Lower lobe of right lung (tissue), 2 donors: ENCODE data around the gene PRCP. TPM values are rescaled to one million over a fixed set of nuclear protein-coding genes. Genes with fewer than 3 reads are reported as not detected.

ENCODE experiments used
- ATAC-seq, 2 donors: fragments of 200-7000 bp; cut with Tn5 transposase; one replicate each; pipeline ENCODE4 v1.9.1; 2020 to 2022; ENCODE audit warnings: mild to moderate bottlenecking in 2 of 2, moderate library complexity in 2 of 2
- DNase-seq: peaks from one replicate; pipeline ENCODE4 v3.0.0-alpha.2; 2020
- H3K27ac ChIP-seq: fragments of 200-600 bp; one replicate; pipeline ENCODE4 v1.8.0; 2022
- H3K27me3 ChIP-seq: fragments of 200-600 bp; one replicate; pipeline ENCODE4 v1.8.0; 2022; ENCODE audit warnings: low read depth
- H3K36me3 ChIP-seq: fragments of 200-600 bp; one replicate; pipeline ENCODE4 v1.8.0; 2022; ENCODE audit warnings: mild to moderate bottlenecking
- H3K4me1 ChIP-seq: fragments of 200-600 bp; one replicate; pipeline ENCODE4 v1.8.0; 2022
- H3K4me3 ChIP-seq: fragments of 200-600 bp; one replicate; pipeline ENCODE4 v1.8.0; 2022; ENCODE audit warnings: mild to moderate bottlenecking
- H3K9me3 ChIP-seq: fragments of 200-600 bp; one replicate; pipeline ENCODE4 v1.8.0; 2022
- CTCF ChIP-seq: fragments of 200-600 bp; IDR thresholded peaks from one replicate; pipeline ENCODE4 v1.8.0; 2022; ENCODE audit warnings: antibody characterized with exemption, mild to moderate bottlenecking
- intact Hi-C: fragments of 100-400 bp; cut with DNase I; formaldehyde crosslinking; loops from one replicate; pipeline ENCODE4 v1.11.0; 2022
- total RNA-seq: library from RNA; stranded (reverse); fragmentation: NEBNext Ultra II Directional; extraction: Animal tissue kit (Norgen Biotek cat#: 25700); gene quantifications from one replicate; pipeline ENCODE4 v1.2.1, GENCODE V29; 2021
- donor health status: DM: no; HTN: yes; CAD: no; lungs with severe emphysema.

Gene PRCP
- total RNA-seq, 1 donor from 2014 or later = 67.9 TPM

GRCh38 chr11:82810738-82811137 lies 89.5 kb downstream of the PRCP start:
- DNase-seq = no peak
- H3K4me1 ChIP-seq = no peaks in the 10 kb centered on the region
- no peaks in the 10 kb centered on the region for H3K27me3 ChIP-seq
- no peak for TF ChIP-seq CTCF
- H3K36me3 ChIP-seq = no peaks in the 10 kb centered on the region
- no peak overlapping the region for H3K27ac ChIP-seq
- intact Hi-C loops = no loop called here
- no peak overlapping the region for H3K4me3 ChIP-seq
- no peaks in the 10 kb centered on the region for H3K9me3 ChIP-seq
- no peak for ATAC-seq

- intact Hi-C loops = no loop called here
- TF ChIP-seq CTCF = no peak
Observed at GRCh38 chr11:82810326-82810725, 89.9 kb downstream of the PRCP start.

GRCh38 chr11:82807646-82808045 lies 92.6 kb downstream of the PRCP start:
- ATAC-seq (no peak), DNase-seq (no peak)
- intact Hi-C loops = no loop called here
- Histone ChIP-seq H3K9me3 (no peaks in the 10 kb centered on the region), H3K27ac (no peak overlapping the region), H3K4me3 (no peak overlapping the region), H3K36me3 (no peaks in the 10 kb centered on the region), H3K4me1 (no peaks in the 10 kb centered on the region), H3K27me3 (no peaks in the 10 kb centered on the region)
- no peak for TF ChIP-seq CTCF

More at GRCh38 chr11:82810326-82810725, 89.9 kb downstream of the PRCP start:
- no peaks in the 10 kb centered on the region for H3K9me3 ChIP-seq
- no peaks in the 10 kb centered on the region for H3K36me3 ChIP-seq
- no peak overlapping the region for H3K4me3 ChIP-seq
- no peaks in the 10 kb centered on the region for H3K4me1 ChIP-seq
- no peaks in the 10 kb centered on the region for H3K27me3 ChIP-seq
- DNase-seq = no peak
- no peak for ATAC-seq
- H3K27ac ChIP-seq = no peak overlapping the region

- Histone ChIP-seq H3K4me3 (no peak overlapping the region), H3K36me3 (no peaks in the 10 kb centered on the region), H3K27ac (no peak overlapping the region), H3K9me3 (no peaks in the 10 kb centered on the region), H3K27me3 (no peaks in the 10 kb centered on the region), H3K4me1 (no peaks in the 10 kb centered on the region)
- ATAC-seq = no peak
- DNase-seq = no peak
- intact Hi-C loops = no loop called here
- TF ChIP-seq CTCF = no peak
Observed at GRCh38 chr11:82802710-82803109, 97.5 kb downstream of the PRCP start.

- TF ChIP-seq CTCF = no peak
- Histone ChIP-seq H3K27ac (no peak overlapping the region), H3K27me3 (no peaks in the 10 kb centered on the region), H3K9me3 (no peaks in the 10 kb centered on the region), H3K36me3 (no peaks in the 10 kb centered on the region), H3K4me3 (no peak overlapping the region), H3K4me1 (no peaks in the 10 kb centered on the region)
- DNase-seq (no peak), ATAC-seq (no peak)
- intact Hi-C loops = no loop called here
Observed at GRCh38 chr11:82796998-82797961, 103.0 kb downstream of the PRCP start.
